ENCODE results near the gene OR5A1.

DNA sequence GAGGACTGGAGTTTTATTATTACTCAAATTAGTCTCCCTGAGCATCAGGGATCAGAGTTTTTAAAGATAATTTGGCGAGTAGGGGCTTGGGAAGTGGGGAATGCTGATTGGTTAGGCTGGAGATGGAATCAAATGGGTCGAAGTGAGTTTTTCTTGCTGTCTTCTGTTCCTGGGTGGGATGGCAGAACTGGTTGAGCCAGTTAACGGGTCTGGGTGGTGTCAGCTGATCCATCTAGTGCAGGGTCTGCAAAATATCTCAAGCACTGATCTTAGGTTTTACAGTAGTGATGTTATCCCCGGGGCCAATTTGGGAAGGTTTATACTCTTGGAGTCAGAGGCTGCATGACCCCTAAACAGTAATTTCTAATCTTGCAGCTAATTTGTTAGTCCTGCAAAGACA lies 11.1 kb upstream of the OR5A1 start:
- TF ChIP-seq JUND (IDR thresholded peaks at IDR 0.05) = no peak
- TF ChIP-seq, protein P1, sequence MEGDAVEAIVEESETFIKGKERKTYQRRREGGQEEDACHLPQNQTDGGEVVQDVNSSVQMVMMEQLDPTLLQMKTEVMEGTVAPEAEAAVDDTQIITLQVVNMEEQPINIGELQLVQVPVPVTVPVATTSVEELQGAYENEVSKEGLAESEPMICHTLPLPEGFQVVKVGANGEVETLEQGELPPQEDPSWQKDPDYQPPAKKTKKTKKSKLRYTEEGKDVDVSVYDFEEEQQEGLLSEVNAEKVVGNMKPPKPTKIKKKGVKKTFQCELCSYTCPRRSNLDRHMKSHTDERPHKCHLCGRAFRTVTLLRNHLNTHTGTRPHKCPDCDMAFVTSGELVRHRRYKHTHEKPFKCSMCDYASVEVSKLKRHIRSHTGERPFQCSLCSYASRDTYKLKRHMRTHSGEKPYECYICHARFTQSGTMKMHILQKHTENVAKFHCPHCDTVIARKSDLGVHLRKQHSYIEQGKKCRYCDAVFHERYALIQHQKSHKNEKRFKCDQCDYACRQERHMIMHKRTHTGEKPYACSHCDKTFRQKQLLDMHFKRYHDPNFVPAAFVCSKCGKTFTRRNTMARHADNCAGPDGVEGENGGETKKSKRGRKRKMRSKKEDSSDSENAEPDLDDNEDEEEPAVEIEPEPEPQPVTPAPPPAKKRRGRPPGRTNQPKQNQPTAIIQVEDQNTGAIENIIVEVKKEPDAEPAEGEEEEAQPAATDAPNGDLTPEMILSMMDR (IDR thresholded peaks at IDR 0.05; ENCODE audit: low read depth, low read length, missing input control) = no peak
- TF ChIP-seq RAD21 (IDR thresholded peaks at IDR 0.05) = no peak
- no peak for TF ChIP-seq YY1 (IDR thresholded peaks at IDR 0.05)
- no peak for TF ChIP-seq GABPA (IDR thresholded peaks at IDR 0.05 in 1 of 2, conservative IDR thresholded peaks at IDR 0.05 in 1 of 2)
- TF ChIP-seq, protein P2, sequence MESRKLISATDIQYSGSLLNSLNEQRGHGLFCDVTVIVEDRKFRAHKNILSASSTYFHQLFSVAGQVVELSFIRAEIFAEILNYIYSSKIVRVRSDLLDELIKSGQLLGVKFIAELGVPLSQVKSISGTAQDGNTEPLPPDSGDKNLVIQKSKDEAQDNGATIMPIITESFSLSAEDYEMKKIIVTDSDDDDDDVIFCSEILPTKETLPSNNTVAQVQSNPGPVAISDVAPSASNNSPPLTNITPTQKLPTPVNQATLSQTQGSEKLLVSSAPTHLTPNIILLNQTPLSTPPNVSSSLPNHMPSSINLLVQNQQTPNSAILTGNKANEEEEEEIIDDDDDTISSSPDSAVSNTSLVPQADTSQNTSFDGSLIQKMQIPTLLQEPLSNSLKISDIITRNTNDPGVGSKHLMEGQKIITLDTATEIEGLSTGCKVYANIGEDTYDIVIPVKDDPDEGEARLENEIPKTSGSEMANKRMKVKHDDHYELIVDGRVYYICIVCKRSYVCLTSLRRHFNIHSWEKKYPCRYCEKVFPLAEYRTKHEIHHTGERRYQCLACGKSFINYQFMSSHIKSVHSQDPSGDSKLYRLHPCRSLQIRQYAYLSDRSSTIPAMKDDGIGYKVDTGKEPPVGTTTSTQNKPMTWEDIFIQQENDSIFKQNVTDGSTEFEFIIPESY (IDR thresholded peaks at IDR 0.05) = no peak
- TF ChIP-seq EGR1 (IDR thresholded peaks at IDR 0.05; ENCODE audit: low read depth in 2 of 2) = no peak
- TF ChIP-seq RXRA (IDR thresholded peaks at IDR 0.05) = no peak
- no peak for TF ChIP-seq TAF1 (conservative IDR thresholded peaks at IDR 0.05)
- TF ChIP-seq SP1 (IDR thresholded peaks at IDR 0.05) = no peak
- TF ChIP-seq HNF4A (conservative IDR thresholded peaks at IDR 0.05) = no peak
- TF ChIP-seq, protein P3, sequence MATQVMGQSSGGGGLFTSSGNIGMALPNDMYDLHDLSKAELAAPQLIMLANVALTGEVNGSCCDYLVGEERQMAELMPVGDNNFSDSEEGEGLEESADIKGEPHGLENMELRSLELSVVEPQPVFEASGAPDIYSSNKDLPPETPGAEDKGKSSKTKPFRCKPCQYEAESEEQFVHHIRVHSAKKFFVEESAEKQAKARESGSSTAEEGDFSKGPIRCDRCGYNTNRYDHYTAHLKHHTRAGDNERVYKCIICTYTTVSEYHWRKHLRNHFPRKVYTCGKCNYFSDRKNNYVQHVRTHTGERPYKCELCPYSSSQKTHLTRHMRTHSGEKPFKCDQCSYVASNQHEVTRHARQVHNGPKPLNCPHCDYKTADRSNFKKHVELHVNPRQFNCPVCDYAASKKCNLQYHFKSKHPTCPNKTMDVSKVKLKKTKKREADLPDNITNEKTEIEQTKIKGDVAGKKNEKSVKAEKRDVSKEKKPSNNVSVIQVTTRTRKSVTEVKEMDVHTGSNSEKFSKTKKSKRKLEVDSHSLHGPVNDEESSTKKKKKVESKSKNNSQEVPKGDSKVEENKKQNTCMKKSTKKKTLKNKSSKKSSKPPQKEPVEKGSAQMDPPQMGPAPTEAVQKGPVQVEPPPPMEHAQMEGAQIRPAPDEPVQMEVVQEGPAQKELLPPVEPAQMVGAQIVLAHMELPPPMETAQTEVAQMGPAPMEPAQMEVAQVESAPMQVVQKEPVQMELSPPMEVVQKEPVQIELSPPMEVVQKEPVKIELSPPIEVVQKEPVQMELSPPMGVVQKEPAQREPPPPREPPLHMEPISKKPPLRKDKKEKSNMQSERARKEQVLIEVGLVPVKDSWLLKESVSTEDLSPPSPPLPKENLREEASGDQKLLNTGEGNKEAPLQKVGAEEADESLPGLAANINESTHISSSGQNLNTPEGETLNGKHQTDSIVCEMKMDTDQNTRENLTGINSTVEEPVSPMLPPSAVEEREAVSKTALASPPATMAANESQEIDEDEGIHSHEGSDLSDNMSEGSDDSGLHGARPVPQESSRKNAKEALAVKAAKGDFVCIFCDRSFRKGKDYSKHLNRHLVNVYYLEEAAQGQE (IDR thresholded peaks at IDR 0.05) = no peak
- TF ChIP-seq FOXA1 (IDR thresholded peaks at IDR 0.05) = no peak

All from liver (tissue), 3 donors.